GM18519 (cell line): ENCODE results near the gene CMBL.

Experiments used
- ATAC-seq: cut with Tn5 transposase; IDR thresholded peaks from one replicate; pipeline ENCODE4 v1.9.1; 2021; ENCODE audit warnings: mild to moderate bottlenecking, moderate library complexity; ENCODE audit not compliant: unreplicated experiment, low FRiP score

CMBL gene

GRCh38 chr5:10334831-10335230 lies 27.1 kb upstream of the CMBL start:
- no peak for ATAC-seq

GRCh38 chr5:10333154-10334006 lies 25.7 kb upstream of the CMBL start:
- no peak for ATAC-seq

- ATAC-seq, result no peak
Observed at GRCh38 chr5:10332301-10332700, 24.6 kb upstream of the CMBL start.

DNA sequence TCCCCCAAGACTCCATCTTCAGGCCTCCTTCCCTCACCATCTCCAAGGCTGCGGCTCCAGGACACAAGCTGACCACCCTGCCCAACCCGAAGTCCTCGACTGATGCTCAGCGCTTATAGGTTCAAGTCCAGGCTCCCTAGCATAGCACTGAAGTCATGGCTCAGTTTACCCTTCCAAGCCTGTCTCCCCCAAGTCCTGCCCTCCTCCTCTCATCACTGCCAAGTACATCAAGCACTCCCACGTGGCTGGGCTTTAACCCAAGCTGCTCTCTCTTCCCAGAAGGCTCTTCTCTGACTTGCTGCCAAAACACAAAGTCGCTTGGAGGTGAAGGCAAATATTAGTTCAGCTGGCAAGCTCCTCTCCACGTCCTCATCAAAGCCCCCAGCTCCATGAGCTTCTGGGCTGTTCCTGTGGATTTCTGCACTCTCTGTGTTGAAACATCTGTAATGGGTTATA lies 23.7 kb upstream of the CMBL start:
- no peak for ATAC-seq

DNA sequence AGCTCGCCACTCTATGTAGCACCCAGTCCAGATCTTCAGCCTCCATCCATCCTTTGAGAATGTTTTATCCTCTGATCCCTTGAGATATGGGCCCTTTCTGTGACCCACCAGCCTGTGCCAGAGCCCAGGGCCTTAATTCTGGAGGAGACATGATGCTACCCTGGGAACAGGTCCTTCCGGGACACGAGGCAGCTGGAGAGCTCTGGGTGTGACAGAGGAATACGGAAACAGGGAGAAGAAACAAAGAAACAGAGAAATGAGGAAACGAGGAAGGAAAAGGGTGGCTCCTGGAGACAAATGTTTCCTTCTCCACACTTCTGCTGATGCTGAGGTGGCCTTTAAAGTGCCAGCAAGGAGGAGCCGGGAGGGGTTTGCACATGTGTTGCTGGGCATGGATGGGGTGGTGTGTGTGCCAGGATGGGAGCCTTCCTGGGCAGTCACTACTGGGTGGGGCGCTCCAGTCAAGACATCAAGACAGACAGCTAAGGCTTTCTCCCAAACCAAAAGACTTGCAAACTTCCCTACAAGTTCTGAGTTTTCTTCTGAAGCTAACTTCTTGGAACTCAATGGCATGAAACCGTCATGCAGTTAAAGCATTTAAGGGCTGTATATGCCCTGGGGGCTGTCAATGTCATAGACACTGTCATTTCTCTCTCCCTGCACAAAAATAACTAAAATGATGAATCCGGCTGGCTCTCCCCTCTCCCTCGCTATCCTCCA lies 23.0 kb upstream of the CMBL start:
- ATAC-seq, result no peak

GRCh38 chr5:10329820-10330481 lies 22.2 kb upstream of the CMBL start:
- no peak for ATAC-seq

DNA sequence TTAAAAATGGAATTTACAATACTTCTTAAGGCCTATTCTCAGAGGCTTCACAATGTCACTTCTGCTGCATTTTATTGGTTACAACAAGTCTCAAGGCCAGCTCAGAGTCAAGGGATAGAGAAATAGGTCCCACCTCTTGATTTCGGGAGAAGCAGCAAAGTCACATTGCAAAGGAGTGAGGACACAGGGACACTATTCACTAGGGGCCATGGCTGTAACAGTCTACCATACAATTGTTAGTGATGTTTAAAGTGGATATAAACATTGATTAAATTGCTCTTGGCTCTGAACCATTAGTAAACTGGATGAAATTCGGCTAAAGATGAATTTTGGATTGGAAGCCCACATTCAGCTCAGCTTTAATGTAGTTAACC lies 21.7 kb upstream of the CMBL start:
- no peak for ATAC-seq

DNA sequence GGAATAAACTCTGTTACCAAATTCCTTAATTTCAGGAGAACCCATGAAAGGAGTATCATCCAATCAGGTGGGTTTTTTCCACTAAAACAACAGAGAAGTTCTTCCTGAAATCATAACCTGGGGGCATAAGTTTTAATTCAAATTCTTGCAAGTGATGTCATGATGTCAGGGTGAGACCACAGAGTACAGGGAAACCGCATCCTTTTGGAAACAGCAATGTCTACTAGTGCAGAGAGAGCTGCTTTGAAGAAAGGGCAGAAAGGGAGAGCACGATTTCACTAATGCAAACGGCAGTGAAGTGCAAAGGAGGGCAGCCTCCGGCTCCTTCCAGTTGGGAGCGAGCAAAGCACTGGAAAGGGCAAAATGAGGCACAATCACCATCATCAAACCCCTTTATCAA lies 20.6 kb upstream of the CMBL start:
- ATAC-seq, result no peak

- no peak for ATAC-seq
Observed at GRCh38 chr5:10324518-10325370, 17.0 kb upstream of the CMBL start.

DNA sequence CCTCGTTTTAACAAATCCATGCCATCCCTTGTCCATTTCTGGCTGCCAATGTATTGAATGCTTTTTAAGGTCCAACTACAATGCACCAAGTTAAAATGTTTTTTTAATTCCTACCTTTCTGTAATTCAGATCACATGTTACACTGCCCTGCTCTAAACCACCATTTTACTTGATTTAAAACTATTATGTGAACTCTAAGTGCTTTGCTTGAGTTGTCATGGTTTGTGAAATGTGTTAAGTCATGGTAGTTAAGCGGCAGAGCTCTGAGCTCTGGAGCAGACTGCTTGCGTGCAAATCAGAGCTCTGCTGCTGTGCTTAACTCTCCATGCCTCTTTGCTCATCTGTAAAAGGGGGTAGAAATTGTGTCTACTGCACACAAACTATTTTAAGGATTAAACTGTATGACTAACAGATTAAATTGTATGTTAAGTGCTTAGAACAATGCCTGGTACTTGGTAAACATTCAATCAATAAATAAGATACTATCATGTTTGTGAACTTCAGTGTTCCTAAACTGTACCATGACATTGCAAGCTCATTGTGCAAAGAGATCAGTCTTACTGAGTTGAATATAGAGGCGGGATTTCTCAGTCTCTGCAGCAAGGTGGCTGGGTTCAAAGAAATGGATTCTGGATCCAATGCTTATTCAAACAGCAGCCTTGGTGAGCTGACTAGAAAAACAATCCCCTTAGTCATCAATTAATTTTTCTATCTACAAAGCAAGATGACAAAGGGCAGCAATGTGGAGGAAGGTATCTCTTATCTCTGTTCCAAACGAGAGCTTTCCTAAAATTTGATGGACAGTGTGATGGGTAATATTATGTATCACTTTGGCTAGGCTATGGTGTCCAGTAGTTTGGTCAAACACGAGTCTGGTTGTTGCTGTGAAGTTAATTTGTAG lies 16.1 kb upstream of the CMBL start:
- no peak for ATAC-seq

DNA sequence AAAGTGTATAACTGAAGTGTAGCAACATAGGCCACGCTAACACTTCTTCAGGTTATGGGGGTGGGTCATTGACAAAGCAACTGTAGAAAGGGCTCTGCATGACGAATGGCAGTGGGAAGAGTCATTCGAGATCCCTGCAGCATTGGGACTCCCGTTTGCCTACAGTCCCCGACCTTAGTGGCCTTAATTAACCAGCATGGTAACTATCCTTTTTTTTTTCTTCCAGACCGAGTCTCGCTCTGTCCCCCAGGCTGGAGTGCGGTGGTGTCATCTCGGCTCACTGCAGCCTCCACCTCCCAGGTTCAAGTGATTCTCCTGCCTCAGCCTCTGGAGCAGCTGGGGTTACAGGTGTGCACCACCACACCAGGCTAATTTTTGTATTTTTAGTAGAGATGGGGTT lies 14.2 kb upstream of the CMBL start:
- ATAC-seq, result no peak

GRCh38 chr5:10320793-10321192 lies 13.1 kb upstream of the CMBL start:
- ATAC-seq, result no peak

- no peak for ATAC-seq
Observed at GRCh38 chr5:10319202-10319851, 11.6 kb upstream of the CMBL start.

DNA sequence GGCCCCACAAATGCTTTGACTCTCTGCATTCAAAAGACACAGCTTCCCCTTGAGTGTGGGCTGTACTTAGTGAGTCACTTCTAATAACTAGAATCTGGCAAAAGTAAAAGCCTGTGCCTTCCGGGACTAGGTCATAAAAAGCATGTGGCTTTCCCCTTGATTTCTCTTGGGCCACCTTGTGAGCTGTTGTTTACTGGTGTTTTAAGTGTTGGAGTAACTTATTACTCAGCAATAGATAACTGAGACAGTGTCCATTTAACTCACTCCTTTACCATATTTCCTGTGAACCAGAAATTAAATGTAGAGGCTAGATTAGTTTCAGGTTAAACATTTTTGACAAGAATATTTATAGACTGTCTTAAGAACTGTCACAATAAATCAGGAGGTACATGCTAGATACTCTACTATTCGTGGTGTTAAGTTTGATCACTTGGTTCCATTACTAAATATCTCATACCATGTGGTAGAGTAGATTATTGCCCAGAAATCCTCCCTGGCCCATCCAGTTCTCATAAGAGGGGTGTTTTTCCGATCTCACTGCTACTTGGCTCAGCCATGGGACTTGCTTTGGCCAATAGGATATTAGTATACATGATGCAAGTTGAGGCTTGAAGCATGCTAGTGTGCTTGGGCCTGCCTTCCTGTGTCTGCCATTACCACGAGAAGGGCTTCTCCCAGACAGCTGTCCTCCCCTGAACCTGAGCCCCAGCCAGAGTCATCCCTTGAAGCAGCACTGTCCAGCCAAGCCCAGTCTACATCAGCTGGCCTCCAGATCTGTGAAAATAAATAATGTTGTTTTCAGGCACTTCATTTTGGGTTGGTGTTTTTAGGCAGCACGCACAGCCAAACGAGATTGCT lies 10.4 kb upstream of the CMBL start:
- ATAC-seq, result peak; percentile 53

DNA sequence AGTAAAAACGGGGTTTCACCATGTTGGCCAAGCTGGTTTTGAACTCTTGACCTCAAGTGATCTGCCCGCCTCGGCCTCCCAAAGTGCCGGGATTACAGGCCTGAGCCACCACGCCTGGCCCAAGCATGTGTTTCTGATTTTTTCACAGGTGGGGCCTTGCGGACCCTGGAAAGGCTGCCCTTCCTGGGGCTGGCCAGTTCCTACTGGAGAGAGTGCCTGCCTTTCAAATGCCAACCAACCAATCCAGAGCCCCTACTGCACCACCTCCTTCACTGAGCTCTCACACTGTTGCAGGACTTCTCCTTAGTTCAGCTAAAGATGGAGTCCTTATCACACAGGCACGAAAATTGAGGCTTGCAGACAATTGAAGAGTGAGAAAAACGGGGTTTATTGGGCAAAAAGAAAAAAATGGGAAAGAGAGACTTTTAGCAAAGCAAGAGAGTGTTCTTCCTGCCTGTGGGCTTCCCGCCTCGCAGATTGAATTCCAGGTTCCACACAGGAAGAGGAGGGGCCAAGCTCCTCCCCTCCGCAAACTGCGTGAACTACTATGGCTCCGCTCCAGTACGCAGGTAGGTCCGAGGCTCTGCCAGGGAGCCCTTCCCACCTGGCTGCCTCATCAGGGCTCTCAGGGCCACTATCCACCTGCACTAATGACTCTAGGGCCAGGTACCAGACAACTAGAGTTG lies 8.3 kb upstream of the CMBL start:
- no peak for ATAC-seq

DNA sequence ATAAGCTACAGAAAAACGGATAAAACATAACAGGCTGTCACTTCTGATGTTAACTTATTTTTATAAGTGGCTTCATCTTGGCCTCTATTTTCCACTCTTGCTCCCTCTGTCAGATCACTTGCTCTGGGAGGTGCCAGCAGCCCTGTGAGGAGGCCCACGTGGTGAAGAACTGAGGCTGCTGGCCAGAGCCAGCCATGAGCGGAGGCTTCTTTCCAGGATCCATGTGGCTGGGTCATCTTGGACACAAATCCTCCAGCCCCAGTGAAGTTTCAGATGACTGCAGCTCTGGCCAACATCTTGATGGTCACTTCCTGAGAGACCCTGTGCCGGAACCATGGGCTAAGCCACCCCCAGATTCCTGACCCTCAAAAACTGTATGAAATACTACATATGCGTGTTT lies 7.5 kb upstream of the CMBL start:
- no peak for ATAC-seq

GRCh38 chr5:10311595-10312425 lies 4.1 kb upstream of the CMBL start:
- no peak for ATAC-seq
